ENCODE data around the gene MAPK13.

- TF ChIP-seq CTCF (IDR thresholded peaks at IDR 0.05) (no peak), POLR2A (IDR thresholded peaks at IDR 0.05) (no peak)
Observed at GRCh38 chr6:36177166-36177565, 46.9 kb downstream of the MAPK13 start.

All from esophagus squamous epithelium (tissue), 4 donors.